GM13977 (cell line): Measurements from ENCODE around the gene KCNA10.
A peak's percentile ranks its signal among the peaks of the same experiment; 100 is the strongest.

Experiments used
- DNase-seq: peaks from one replicate; pipeline ENCODE4 v3.0.0; 2012; ENCODE audit warnings: low spot score
- in situ Hi-C: fragments of 300-500 bp; cut with MboI; formaldehyde crosslinking; loops from one replicate; pipeline ENCODE4 v1.12.0; 2022; ENCODE audit warnings: low sequenced_read_pairs, low pct_unique_long_range_greater_than_20kb, mixed read lengths, inconsistent platforms; ENCODE audit not compliant: unreplicated experiment
- TF ChIP-seq, protein P1 (sequence below): IDR thresholded peaks from 2 replicates; pipeline ENCODE4 v1.5.1; 2012; ENCODE audit warnings: mild to moderate bottlenecking, control low read depth; ENCODE audit not compliant: insufficient read depth; ENCODE audit errors: extremely low read depth, missing control alignments

KCNA10 gene

DNA sequence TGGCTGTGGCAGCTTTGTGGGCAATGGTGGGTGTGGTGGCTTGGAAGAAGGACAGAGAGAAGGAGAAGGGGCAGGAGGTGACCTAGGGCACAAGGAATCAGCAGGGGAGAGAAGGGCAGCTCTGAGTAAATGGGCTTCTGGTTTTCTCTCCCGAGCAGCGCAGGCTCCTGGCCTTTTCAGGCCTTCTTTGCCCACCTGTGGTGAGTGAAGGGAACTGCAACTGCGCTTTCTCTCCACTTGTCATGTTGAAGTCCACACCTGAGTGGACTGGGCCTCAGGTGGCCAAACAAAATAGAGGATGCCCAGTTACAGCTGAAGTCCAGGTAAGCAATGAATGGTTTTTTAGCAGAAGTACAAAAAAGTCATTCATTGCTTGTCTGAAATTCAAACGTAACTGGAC is 29.4 kb upstream of the KCNA10 start:
- in situ Hi-C loops, result no loop called here
- peak; percentile 31 for DNase-seq
- TF ChIP-seq, protein P1, sequence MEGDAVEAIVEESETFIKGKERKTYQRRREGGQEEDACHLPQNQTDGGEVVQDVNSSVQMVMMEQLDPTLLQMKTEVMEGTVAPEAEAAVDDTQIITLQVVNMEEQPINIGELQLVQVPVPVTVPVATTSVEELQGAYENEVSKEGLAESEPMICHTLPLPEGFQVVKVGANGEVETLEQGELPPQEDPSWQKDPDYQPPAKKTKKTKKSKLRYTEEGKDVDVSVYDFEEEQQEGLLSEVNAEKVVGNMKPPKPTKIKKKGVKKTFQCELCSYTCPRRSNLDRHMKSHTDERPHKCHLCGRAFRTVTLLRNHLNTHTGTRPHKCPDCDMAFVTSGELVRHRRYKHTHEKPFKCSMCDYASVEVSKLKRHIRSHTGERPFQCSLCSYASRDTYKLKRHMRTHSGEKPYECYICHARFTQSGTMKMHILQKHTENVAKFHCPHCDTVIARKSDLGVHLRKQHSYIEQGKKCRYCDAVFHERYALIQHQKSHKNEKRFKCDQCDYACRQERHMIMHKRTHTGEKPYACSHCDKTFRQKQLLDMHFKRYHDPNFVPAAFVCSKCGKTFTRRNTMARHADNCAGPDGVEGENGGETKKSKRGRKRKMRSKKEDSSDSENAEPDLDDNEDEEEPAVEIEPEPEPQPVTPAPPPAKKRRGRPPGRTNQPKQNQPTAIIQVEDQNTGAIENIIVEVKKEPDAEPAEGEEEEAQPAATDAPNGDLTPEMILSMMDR, result peak; percentile 25

DNA sequence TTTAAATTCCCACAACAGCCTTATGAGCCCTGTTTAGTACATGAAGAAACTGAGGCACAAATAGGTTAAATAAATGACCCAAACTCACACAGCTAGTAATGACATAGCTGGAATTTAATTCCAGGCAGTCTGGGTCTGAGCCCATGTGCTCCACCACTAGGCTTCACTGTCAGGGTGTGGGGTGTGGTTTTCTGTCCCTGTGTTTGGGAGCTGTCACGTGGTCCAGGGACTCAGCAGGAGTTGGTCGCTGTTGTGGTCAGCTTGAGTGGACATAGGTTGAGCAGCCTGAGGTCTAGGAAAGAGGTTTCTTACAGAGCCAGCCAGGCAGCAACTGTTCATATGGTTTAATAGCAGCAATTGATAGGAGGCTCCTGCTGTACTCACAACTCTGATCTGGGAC is 28.0 kb upstream of the KCNA10 start:
- TF ChIP-seq, protein P1, result no peak
- no peak for DNase-seq
- in situ Hi-C loops, result no loop called here

DNA sequence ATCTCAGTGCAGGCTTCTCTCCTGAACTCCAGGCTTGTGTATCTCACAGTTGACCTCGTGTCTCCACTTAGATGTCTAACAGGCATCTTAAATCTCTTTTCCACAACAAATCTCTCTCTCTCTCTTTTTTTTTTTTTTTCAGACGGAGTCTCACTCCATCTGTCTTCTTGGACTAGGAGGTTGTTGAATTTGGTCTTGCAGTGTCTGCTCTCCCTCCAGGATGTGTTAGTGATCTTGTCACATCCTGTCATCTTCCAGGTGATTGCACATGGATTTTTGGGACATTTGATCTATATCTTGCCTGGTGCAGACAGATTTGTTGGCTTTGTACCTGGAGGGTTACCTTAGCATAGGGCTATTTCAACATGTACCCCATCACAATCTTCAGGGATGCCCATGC is 26.5 kb upstream of the KCNA10 start:
- DNase-seq, result no peak
- TF ChIP-seq, protein P1, result no peak
- in situ Hi-C loops, result no loop called here

DNA sequence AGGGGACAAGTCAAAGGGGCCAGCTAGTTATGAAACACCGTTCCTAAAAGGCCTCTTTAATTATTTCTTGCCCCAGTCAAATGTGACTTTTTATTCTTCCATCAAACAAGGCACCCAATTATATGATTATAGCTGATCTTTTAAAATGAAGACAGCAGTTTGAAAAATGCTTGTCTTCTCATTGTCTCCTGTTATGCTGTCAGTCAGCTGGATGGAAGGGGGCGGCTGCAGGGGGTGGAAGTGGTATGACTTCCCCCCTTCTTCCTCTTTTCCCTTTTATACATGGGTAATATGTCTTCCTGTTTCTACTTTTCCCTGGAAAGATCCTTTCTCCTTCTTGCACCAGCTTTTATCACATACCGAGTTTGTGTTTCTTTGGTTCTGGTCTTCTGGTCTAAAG is 25.8 kb upstream of the KCNA10 start:
- DNase-seq, result no peak
- in situ Hi-C loops, result no loop called here
- TF ChIP-seq, protein P1, result no peak

DNA sequence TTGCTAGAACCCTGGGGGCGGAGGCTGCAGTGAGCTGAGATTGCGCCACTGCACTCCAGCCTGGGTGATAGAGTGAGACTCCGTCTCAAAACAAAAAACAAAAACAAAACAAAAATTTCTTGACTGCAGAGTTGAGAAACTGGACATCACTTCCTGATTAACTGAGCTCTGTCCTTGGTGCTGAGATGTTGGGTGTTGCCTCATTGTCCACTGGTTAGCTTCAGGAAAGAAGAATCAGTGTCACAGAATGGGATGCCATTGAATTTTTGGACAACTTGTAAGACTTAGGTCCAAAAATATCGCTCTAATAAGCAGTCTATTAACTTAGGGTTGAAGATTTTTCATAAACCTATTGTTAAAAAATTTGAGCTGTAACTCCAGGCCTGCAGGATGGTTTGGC is 23.8 kb upstream of the KCNA10 start:
- in situ Hi-C loops, result no loop called here
- peak; percentile 42 for DNase-seq
- TF ChIP-seq, protein P1, result no peak

DNA sequence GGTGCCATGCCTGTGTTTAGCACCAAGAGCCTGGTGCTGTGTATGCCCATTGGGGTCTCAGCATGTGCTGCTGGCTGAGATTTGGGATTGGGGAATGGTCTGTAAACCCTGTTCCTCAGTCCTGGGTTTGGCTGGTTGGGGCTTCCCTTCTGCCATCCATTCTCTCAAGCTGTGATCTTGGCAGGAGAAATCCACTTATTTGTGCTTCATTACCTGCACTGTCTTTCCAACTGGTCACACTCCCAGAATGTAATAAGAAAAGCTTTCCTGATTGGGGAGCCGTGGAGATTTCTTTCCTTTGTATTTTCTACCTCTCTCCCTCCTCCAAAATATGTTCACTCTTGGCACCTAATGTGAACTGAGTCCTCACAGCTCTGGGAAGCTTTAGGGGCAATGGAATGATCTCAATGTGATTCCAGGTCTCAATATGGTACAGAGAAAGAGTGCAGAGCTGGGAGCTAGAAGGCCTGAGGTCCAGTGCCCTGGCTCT is 23.0 kb upstream of the KCNA10 start:
- DNase-seq, result no peak
- in situ Hi-C loops, result no loop called here
- TF ChIP-seq, protein P1, result no peak
